Mammary epithelial cell (primary cell): Measurements from ENCODE around the gene GPC6.

Source experiments
- EZH2 ChIP-seq: IDR thresholded peaks from 2 replicates; pipeline ENCODE4 v1.6.1; 2012; ENCODE audit warnings: low read length, inconsistent platforms, borderline replicate concordance
- TF ChIP-seq, protein P1 (sequence below), 2 donors: IDR thresholded peaks in 1 of 2; conservative IDR thresholded peaks in 1 of 2; 2 replicates each; pipeline ENCODE4 v1.5.1; 2011 to 2012; ENCODE audit warnings: inconsistent platforms in 2 of 2, low read length in 2 of 2, mild to moderate bottlenecking in 2 of 2, control low read depth in 1 of 2, low read depth in 1 of 2; ENCODE audit not compliant: insufficient read depth in 1 of 2; ENCODE audit errors: extremely low read depth in 1 of 2

DNA sequence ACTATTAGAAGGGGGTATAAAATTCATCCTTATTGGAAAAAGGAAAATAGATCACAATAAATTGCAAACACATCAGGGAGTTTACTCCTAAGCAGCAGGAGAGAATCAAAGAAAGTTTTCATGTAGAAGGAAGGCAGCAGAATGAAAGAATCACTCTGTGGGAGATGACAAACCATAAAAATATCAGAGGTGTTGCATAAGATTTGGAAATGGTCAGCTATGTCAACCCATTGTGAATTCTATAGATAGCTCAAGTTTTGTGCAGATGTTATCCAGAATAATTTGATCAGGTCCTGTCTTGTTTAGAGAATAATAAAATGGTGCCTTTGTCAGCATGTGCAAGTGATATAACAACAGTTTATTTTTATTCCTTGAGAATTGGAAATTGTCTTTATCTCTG lies 630.5 kb downstream of the GPC6 start:
- TF ChIP-seq EZH2 = no peak
- TF ChIP-seq, protein P1, sequence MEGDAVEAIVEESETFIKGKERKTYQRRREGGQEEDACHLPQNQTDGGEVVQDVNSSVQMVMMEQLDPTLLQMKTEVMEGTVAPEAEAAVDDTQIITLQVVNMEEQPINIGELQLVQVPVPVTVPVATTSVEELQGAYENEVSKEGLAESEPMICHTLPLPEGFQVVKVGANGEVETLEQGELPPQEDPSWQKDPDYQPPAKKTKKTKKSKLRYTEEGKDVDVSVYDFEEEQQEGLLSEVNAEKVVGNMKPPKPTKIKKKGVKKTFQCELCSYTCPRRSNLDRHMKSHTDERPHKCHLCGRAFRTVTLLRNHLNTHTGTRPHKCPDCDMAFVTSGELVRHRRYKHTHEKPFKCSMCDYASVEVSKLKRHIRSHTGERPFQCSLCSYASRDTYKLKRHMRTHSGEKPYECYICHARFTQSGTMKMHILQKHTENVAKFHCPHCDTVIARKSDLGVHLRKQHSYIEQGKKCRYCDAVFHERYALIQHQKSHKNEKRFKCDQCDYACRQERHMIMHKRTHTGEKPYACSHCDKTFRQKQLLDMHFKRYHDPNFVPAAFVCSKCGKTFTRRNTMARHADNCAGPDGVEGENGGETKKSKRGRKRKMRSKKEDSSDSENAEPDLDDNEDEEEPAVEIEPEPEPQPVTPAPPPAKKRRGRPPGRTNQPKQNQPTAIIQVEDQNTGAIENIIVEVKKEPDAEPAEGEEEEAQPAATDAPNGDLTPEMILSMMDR (conservative IDR thresholded peaks at IDR 0.05 in 1 of 2, IDR thresholded peaks at IDR 0.05 in 1 of 2; ENCODE audit: extremely low read depth in 1 of 2, insufficient read depth in 1 of 2, low read depth in 1 of 2, low read length in 2 of 2) = no peak
